Right renal pelvis (tissue), 4 donors: ENCODE results near the gene CCDC183. TPM values are rescaled to one million over a fixed set of nuclear protein-coding genes. Genes with fewer than 3 reads are reported as not detected.
"Not testable (repeated sequence)": the region's sequence is repeated elsewhere in the genome, so short reads cannot be mapped to it uniquely, and the experiment has no call there.

Source experiments
- DNase-seq, 4 donors: peaks; one replicate each; pipeline ENCODE4 v3.0.0-alpha.2; 2013; ENCODE audit warnings: low read depth in 4 of 4, low spot score in 3 of 4, missing footprints in 1 of 4
- polyA plus RNA-seq, 4 donors: library from polyadenylated mRNA; unstranded; fragments of 120-200 nt; gene quantifications; one replicate each; pipeline ENCODE4 v1.2.1, GENCODE V29; 2013; ENCODE audit not compliant: insufficient read length in 4 of 4

Gene CCDC183
- polyA plus RNA-seq, 4 donors: 4.8 to 6.2 (median 5.2) TPM

DNA sequence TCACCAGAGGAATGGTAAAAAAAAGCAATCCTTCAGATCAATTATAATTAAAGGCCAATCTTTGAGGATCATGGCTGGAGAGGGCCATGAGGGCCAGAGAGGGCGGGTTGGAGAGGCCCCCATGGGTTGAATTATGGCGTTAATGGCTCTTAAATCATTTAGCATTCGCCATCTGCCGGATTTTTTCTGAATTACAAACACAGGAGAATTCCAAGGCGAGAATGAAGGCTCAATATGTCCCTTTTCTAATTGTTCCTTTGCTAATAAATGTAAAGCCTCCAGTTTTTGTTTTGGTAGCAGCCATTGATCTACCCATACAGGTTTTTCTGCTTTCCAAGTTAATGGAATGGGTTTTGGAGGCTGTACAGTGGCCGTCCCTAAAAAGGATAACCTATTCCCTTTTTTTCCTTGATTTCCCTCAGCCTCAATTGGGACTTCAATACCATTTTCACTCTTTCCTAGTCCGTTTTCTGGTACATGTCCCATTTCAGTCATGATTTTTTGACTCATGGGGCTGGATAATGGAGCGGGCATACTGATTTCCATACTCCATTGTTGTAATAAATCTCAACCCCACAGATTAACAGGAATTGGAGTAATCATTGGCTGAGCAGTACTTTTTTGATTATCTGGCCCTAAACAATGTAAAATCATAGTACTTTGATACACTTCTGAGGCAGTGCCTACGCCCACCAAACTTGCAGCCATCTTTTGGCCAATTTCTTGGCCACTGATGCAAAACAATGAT, 11.7 kb upstream of the CCDC183 start:
- no peak for DNase-seq

DNA sequence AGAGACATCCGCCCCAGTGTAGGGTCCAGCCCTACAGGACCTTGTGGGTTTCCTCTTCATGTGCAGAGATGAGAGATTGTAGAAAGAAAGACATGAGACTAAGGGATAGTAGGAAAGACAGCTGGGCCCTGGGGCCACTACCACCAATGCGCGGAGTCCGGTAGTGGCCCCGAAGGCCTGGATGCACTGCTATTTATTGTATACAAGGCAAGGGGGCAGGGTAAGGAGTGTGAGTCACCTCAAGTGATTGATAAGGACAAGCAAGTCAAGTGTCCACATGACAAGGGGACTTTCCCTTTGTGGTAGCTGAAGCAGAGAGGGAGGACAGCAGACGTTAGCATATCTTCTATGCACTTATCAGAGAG, 11.2 kb upstream of the CCDC183 start:
- DNase-seq: no peak

DNA sequence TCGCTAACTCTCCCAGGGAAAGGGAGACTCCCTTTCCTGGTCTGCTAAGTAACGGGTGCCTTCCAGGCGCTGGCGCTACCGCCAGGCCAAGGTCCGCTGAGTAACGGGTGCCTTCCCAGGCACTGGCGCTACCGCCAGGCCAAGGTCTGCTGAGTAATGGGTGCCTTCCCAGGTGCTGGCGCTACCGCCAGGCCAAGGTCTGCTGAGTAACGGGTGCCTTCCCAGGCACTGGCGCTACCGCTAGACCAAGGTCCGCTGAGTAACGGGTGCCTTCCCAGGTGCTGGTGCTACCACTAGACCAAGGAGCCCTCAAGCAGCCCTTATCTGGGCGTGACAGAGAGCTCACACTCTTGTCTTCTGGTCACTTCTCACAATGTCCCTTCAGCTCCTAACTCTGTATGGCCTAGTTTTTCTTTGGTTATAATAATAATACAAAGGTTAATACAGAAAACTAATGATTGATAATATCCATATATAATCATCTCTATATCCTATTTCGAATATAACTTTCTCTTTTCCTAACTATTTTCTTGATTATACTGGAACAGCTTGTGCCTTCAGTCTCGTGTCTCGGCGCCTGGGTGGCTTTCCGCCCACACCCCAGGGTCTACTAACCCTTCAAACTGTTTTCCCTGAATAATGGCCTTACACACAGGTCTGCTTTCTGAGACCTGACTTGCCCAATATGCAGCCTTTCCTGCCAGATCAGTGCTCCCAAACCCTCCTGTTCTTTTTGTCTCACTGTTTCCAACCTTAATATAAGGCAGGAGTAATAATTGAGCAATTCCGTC, 10.4 kb upstream of the CCDC183 start:
- DNase-seq: not testable (repeated sequence)

DNA sequence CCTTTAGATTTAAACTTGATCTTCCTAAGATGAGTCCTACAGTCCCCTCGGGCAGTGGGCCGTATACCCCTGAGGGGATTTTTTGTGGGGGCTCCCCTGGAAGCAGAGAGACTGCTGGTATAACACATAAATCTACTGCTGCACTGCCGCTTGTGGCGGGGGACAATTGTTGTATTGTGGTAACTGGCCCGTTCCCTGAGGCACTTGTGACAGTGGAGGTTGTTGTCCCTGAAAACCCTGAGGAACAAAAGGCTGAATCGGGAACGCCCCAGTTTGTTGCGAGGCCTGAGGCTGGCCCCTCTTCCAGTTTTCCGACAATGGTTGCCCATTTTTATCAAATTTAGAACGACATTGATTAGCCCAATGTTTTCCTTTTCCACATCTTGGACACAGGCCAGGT, 9.7 kb upstream of the CCDC183 start:
- DNase-seq: no peak

DNA sequence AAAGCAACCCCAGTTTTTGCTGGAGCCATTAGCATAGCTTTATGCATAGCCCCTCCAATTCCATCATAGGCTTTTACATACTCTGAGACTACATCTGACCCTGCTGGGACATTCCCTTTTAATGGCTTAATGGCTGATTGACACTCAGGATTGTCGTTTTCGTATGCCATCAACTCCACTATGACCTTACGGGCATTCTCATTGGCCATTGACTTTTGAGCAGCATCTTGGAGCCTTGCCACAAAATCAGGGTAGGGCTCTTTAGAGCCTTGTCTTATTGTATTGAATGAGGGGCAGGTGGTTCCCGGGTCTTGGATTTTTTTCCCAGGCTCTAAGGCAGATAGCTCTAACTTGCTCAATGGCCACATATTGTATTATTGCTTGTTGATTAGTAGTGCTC, 9.2 kb upstream of the CCDC183 start:
- not testable (repeated sequence) for DNase-seq

DNA sequence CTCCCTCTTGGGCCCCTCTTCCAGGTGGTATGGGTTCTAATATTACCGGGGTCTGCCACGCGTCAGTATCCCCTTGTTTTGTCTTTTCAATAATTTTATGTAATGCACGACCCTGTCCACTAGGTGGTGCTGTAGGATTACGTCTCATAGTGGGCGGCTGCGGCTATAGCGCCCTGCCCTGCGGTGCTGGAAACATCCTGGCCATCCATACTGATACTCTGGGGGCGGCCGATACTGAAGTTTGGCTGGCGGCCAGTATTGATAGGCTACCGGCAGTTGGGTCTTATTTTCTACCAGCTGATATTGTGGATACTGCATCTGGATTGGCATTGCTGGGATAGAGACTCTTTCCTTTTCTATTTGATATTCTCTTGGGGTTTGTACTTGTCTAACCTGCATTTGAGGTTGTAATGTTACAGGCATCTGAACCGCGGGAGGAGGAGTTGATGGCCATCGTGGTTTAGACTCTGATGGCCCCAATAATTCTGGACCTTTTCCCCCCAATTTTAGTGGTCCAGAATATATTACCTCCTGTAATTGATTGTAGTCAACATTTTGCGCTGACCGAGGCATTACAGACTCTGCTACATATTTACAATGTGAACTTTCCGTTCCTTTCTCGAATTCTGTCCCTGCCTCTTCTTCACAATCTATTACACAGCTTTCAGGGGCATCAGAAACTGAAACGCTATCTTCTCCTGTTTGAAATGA, 8.3 kb upstream of the CCDC183 start:
- DNase-seq: no peak

DNA sequence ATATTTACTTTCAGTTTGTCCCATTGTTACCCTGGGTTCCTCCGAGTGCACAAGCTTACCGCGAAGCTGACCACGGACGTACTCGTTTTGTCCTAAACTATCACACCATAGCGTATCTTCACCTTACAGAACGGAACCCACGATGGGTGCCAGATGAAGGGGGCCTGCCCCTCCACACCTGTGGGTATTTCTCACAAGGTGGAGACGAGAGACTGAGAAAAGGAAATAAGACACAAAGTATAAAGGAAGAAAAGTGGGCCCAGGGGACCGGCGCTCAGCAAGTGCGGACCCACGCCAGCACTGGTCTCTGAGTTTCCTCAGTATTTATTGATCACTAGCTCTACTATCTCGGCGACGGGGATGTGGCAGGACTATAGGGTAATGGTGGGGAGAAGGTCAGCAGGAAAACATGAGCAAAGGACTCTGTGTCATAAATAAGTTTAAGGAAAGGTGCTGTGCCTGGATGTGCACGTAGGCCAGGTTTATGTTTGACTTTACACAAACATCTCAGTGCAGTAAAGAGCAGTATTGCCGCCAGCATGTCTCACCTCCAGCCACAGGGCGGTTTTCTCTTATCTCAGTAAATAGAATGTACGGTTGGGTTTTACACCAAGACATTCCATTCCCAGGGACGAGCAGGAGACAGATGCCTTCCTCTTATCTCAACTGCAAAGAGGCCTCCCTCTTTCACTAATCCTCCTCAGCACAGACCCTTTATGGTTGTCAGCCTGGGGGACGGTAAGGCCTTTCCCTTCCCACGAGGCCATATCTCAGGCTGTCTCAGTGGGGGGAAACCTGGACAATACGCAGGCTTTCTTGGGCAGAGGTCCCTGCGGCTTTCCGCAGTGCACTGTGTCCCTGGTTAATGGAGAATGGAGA, 7.3 kb upstream of the CCDC183 start:
- not testable (repeated sequence) for DNase-seq

DNA sequence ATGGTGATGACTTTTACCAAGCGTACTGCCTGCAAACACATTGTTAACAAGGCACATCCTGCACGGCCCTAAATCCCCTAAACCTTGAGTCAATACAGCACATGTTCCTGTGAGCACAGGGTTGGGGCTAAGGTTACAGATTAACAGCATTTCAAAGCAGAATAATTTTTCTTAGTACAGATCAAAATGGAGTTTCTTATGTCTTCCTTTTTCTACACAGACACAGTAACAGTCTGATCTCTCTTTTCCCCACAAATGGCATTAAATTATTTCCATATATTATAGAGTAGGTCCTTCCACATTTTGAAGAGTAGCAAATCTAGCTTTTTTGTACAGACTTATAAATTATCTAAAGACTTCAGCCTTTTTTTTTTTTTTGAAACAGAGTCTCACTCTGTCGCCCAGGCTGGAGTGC, 6.6 kb upstream of the CCDC183 start:
- DNase-seq: no peak

DNA sequence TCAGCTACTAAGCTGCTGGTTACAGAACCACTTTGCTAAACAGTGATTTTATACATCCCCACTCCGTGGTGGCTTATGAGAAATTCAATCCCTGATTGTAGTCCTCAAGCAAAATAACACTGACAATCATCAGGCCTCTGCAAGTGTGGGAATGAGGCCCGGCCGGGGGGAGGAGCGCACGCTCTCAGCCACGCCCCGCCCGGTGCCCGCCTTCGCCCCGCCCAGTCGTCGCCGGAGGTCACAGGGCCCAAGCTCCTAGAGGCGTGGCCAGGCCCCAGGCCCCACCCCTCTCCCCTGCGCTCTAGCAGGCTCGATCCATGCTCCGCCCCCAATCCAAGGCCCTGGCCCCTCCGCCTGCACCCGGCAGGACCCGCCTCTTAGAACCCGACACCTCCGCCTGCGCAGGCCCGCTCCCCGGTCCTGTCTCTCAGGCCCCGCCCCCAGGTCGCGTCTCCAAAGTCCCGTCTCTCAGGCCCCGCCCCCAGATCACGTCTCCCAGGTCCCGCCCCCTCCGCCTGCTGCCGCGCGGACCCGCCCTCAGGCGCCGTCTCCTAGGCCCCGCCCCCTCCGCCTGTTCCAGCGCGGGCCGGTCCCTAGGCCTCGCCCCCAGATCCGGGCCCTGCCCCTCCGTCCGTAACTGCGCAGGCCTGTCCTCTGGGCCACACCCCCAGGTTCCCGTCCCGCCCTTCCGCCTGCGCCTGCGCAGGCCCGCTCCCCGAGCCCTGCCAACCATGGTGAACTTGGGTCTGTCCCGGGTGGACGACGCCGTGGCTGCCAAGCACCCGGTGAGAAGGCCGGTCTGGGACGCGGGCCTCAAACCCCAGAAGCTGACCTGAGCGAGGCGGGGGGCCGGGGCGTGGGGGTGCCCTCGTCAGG, 5.3 kb upstream of the CCDC183 start, which contains the start of gene TMEM141:
TSS of gene TMEM141 (plus strand) at position 705 of the 876 bp plus-strand sequence. CDS start at position 732, 27 bp downstream.
- peak; percentile 97 to 98 (median 98) for DNase-seq

DNA sequence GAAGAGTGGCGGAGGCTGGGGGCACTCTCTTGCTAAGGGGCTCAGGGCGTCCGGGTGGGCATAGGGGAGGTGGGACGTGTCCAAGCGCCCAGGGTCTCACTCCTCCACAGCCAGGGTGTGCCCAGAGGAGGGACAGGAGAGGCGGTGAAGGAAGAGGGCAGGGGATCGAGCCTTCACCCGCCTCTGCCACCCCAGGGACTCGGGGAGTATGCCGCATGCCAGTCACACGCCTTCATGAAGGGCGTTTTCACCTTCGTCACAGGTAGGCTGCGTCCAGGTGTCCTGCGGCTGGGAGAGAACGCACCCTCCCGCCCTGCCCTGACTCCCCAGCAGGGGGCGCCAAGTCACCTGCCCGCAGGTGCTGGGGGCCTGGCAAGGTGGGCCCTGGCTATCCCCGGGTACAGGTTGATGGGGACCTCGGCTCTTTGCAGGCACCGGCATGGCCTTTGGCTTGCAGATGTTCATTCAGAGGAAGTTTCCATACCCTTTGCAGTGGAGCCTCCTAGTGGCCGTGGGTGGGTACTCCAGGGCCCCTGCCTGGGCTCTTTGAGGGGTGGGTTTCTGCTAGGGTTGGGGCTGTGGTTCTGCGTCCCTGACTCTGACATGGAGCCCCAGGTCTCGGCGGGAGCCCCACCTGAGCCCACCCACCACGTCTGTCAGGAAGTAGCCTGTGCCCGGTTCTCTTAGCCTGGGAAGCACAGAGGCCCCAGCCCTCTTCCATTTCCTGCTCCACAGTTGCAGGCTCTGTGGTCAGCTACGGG, 4.4 kb upstream of the CCDC183 start:
- no peak for DNase-seq

DNA sequence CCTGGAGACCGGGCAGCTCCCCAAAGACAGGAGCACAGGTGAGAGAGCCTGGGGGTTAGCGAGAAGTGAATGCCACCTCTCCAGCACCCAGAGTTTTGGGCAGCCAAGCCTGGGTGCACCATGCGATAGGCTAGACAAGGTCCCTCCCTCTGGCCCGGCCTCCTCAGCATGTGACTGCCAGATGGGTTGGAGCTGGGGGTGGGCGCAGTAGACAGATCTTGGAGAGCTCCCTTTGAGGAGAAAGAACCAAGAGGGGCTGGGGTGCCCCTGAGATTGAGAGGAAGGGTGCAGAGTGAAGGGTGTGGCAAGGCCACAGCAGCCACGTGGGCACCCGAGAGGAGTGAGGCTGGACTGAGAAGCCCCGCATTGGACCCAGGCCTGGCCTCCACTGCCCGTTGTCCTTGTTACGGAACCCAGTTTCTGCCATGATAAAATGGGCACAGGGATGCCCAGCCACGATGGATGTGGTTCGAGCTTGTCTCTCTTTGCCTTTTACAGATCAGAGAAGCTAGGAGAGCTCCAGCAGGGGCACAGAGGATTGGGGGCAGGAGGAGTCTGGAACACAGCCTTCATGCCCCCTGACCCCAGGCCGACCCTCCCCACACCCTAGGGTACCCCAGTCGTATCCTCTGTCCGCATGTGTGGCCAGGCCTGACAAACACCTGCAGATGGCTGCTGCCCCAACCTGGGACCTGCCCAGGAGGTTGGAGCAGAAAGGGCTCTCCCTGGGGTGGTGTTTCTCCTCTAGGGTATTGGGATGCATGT, 3.6 kb upstream of the CCDC183 start:
- DNase-seq: no peak

DNA sequence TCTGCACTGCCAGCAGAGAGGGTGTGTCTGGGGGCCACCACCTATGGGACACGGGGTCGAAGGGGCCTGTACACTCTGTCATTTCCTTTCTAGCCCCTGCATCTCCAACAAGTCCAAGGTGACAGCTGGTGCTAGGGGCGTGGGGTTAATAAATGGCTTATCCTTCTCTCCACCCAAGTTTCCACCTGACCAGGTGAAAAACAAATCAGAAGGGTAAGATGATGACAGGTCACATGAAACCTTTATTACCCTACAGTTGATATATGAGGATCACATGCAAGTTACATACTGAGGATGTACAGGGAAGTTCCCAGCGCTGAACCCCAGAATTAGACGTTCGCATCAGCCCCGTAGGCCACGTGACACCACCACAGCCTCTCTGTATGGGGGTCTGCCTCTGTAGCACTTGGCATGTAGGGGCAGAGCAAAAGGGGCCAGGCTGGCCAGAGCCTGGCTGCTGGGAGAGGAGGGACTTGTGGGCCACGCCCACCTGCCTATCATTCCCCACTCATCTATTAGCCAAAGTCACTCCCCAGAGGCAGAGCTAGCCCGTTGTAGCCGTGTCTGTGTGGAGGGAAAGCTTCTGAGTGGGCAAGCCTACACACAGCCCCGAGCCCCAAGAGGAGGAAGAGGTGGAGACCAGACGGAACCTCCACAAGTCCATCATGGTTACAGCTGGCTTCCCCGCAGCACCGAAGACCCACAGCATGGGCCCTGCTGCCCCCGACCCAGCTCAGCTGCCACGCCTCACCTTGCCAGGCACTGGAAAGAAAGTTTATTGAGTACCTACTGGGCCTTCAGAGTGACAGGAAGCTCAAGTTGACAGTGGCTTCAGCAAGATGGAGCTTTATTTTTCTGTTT, 2.8 kb upstream of the CCDC183 start:
- DNase-seq: no peak

DNA sequence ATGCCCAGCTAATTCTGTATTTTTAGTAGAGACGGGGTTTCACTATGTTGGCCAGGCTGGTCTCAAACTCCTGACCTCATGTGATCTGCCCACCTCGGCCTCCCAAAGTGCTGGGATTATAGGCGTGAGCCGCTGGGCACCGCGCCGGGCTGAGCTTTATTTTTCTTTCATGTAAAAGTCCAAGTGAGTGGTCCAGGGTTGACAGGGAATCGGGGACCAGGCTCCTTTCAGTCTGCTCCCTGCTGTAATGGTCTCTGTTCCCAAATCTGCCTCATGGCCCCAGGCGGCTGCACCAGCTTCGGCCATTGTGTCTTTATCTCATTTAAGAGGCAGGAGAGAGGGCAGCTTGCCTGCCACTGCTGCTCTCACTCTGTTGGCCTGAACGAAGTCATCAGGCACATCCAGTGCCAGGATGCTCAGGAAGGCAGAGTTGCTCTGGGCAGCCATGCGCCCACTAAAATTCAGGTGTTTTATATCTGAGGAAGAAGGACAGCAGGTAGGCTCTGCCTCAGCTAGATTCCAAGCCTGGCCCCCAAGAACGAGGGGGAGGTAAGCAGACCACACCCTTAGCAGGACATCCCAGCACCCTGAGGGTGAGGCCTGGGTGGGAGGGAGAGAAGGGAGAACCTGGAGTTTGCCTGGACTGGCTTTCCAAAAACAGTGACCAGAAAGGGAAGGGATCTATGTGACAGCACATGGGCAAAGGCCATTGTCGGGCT, 1.7 kb upstream of the CCDC183 start:
- no peak for DNase-seq

DNA sequence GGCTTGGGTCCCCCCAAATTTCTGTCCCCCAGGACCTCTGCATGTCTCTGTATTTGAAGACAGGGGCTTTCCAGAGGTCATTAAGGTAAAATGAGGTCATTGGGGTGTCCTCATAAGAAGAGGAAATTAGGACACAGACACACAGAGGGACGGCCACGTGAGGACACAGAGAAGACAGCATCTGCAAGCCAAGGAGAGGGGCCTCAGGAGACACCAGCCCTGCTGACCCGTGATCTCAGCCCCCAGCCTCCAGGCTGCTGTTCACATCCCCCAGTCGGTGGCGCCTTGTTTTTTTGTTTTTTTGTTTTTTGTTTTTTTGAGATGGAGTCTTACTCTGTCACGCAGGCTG, 1.2 kb upstream of the CCDC183 start:
- no peak for DNase-seq

DNA sequence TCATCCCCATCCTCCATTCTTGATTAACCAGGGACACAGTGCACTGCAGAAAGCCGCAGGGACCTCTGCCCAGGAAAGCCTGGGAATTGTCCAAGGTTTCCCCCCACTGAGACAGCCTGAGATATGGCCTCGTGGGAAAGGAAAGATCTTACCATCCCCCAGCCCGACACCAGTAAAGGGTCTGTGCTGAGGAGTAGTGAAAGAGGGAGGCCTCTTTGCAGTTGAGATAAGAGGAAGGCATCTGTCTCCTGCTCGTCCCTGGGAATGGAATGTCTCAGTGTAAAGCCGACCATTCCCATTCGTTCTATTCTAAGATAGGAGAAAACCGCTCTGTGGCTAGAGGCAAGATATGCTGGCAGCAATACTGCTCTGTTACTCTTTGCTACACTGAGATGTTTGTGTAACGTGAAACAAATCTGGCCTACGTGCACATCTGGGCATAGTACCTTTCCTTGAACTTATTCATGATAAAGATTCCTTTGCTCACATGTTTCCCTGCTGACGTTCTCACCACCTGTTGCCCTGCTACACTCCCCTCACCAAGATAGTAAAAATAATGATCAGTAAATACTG, 723 bp downstream of the CCDC183 start:
- not testable (repeated sequence) for DNase-seq

DNA sequence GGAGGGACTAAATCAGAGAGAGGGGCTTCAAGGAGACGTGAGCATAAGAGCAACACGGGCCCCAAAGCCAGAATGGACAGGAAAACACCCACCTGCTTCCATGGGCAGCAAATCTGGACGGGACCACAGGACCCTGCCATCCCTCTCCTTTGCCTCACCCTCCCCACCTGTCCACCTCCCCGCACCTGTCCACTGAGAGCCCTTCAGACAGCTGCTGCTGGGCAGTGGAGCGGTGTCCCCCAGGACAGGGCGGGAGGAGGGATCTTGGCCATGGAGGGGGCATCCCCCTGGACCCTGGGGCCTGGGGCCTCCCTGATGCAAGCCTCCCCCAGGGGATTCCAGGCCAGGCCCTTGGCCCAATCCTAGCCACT, 2.6 kb downstream of the CCDC183 start:
- DNase-seq: no peak
